Endothelial cell of umbilical vein (primary cell): ENCODE measurements around the gene NHP2. TPM values are rescaled to one million over a fixed set of nuclear protein-coding genes. Genes with fewer than 3 reads are reported as not detected.
"Not testable (repeated sequence)": the region's sequence is repeated elsewhere in the genome, so short reads cannot be mapped to it uniquely, and the experiment has no call there.

Experiments
- BruUV-seq: library from RNA; stranded (reverse); fragments of 400-500 nt; replicated peaks from 2 replicates; lab custom pipeline; 2021; lab: Mats Ljungman, UMichigan
- CTCF ChIA-PET: fragments of 300-600, 350-600 bp; sonication (Branson Sonifier 250); formaldehyde crosslinking; loops from one replicate; lab custom pipeline; 2021; ENCODE audit warnings: antibody characterized with exemption, inconsistent platforms; lab: Charles Lee
- POLR2A ChIA-PET: fragments of 300-600, 350-600 bp; sonication (Branson Sonifier 250); formaldehyde crosslinking; loops from one replicate; lab custom pipeline; 2021; ENCODE audit warnings: antibody characterized with exemption, inconsistent platforms; lab: Charles Lee
- DNase-seq: peaks from one replicate; pipeline ENCODE4 v3.0.0-alpha.2; 2011; ENCODE audit warnings: low read depth, low spot score
- FAIRE-seq: peaks from 2 replicates; lab custom pipeline; 2011; peaks lifted over from hg19 to GRCh38; lab: Jason Lieb, UNC
- H2AFZ ChIP-seq: 2 replicates; pipeline ENCODE4 v1.6.0; 2012; ENCODE audit warnings: low read depth, low read length, control low read depth, inconsistent platforms
- H3K27ac ChIP-seq: 2 replicates; pipeline ENCODE4 v1.5.1; 2011; ENCODE audit warnings: low read depth, mild to moderate bottlenecking, control low read depth, low read length, moderate library complexity; ENCODE audit not compliant: insufficient read depth
- H3K27me3 ChIP-seq, 2 experiments: 2 replicates each; pipeline versions ENCODE4 v1.6.0 to v1.6.1; 2011; ENCODE audit warnings: low read length in 2 of 2, mixed read lengths in 1 of 2; ENCODE audit not compliant: control insufficient read depth in 2 of 2, insufficient read depth in 2 of 2
- H3K36me3 ChIP-seq, 2 experiments: 2 replicates in 1 of 2; 3 replicates in 1 of 2; pipeline ENCODE4 v1.5.1; 2011; ENCODE audit warnings: low read length in 2 of 2, mild to moderate bottlenecking in 1 of 2, moderate library complexity in 1 of 2; ENCODE audit not compliant: control insufficient read depth in 2 of 2, insufficient read depth in 2 of 2; ENCODE audit errors: extremely low read depth in 1 of 2
- H3K4me1 ChIP-seq: 3 replicates; pipeline ENCODE4 v1.5.1; 2011; ENCODE audit warnings: mild to moderate bottlenecking, low read length; ENCODE audit not compliant: control insufficient read depth, insufficient read depth; ENCODE audit errors: extremely low read depth
- H3K4me2 ChIP-seq: 2 replicates; pipeline ENCODE4 v1.6.1; 2011; ENCODE audit warnings: low read length, control low read depth, mixed read lengths; ENCODE audit not compliant: insufficient read depth
- H3K4me3 ChIP-seq, 3 experiments: fragments of 200-600 bp in 1 of 3; sonication (generic), shearing (Covaris generic) in 1 of 3; replicated peaks in 1 of 3; 2 replicates each; pipeline ENCODE4 v1.5.1; 2011 to 2016; ENCODE audit warnings: control low read depth in 3 of 3, low read length in 3 of 3, mild to moderate bottlenecking in 2 of 3, inconsistent platforms in 1 of 3, low read depth in 1 of 3, moderate library complexity in 1 of 3; ENCODE audit not compliant: insufficient read depth in 1 of 3
- H3K79me2 ChIP-seq: 2 replicates; pipeline ENCODE4 v1.6.0; 2012; ENCODE audit warnings: low read length, inconsistent platforms; ENCODE audit not compliant: control insufficient read depth, insufficient read depth
- H3K9ac ChIP-seq: replicated peaks from 2 replicates; pipeline ENCODE3; 2011; ENCODE audit warnings: low read length, control low read depth; ENCODE audit not compliant: insufficient read depth; ENCODE audit errors: extremely low read depth
- H3K9me1 ChIP-seq: replicated peaks from 3 replicates; pipeline ENCODE4 v1.6.0; 2011; ENCODE audit warnings: mild to moderate bottlenecking, low read length; ENCODE audit not compliant: control insufficient read depth, insufficient read depth; ENCODE audit errors: extremely low read depth
- H3K9me3 ChIP-seq: replicated peaks from 2 replicates; pipeline ENCODE4 v1.5.1; 2012; ENCODE audit warnings: low read length, inconsistent platforms; ENCODE audit not compliant: control insufficient read depth, insufficient read depth
- H4K20me1 ChIP-seq: replicated peaks from 2 replicates; pipeline ENCODE3; 2011; ENCODE audit warnings: mild to moderate bottlenecking, low read length; ENCODE audit not compliant: control insufficient read depth, insufficient read depth; ENCODE audit errors: extremely low read depth
- EZH2 ChIP-seq: IDR thresholded peaks from 2 replicates; pipeline ENCODE4 v1.6.1; 2012; ENCODE audit warnings: borderline replicate concordance, low read depth, mild to moderate bottlenecking, moderate library complexity, low read length, inconsistent platforms; ENCODE audit not compliant: severe bottlenecking
- FOS ChIP-seq: IDR thresholded peaks from 2 replicates; pipeline ENCODE4 v1.6.1; 2011; ENCODE audit warnings: mild to moderate bottlenecking, low read length, moderate library complexity, borderline replicate concordance; ENCODE audit not compliant: insufficient read depth
- GATA2 ChIP-seq: IDR thresholded peaks from 2 replicates; pipeline ENCODE4 v1.7.0; 2011; ENCODE audit warnings: low read depth, mild to moderate bottlenecking, moderate library complexity, mixed read lengths, low read length; ENCODE audit not compliant: insufficient read length, insufficient read depth
- MYC ChIP-seq: IDR thresholded peaks from one replicate; pipeline ENCODE4 v1.6.1; 2011; ENCODE audit warnings: mild to moderate bottlenecking, low read depth, low read length
- POLR2AphosphoS5 ChIP-seq: IDR thresholded peaks from 2 replicates; pipeline ENCODE4 v1.6.1; 2012; ENCODE audit warnings: low read depth, mild to moderate bottlenecking, control low read depth, low read length, moderate library complexity; ENCODE audit not compliant: insufficient read depth
- dilution Hi-C: fragments of 300-500 bp; cut with MboI; formaldehyde crosslinking; loops from one replicate; pipeline ENCODE4 v1.15.0; 2019; ENCODE audit warnings: low sequenced_read_pairs; ENCODE audit not compliant: extremely low pct_ligation_motif_present
- intact Hi-C: fragments of 100-400 bp; cut with micrococcal nuclease; formaldehyde crosslinking; loops from one replicate; pipeline ENCODE4 v1.10.0; 2022
- polyA plus RNA-seq, 4 experiments: library from polyadenylated mRNA; depleted of rRNA in 3 of 4; stranded (reverse) in 3 of 4; unstranded in 1 of 4; fragments of >200 nt; gene quantifications; 2 replicates each; pipeline versions ENCODE4 v1.2.1 to v1.2.3, GENCODE V29; 2011 to 2012; ENCODE audit warnings: missing spikeins in 1 of 4
- total RNA-seq: library from RNA; stranded (reverse); gene quantifications from 2 replicates; pipeline ENCODE4 v1.2.3, GENCODE V29; 2021
- TF ChIP-seq, protein P1 (sequence below), 2 donors: IDR thresholded peaks; 1 replicate in 1 of 2; 2 replicates in 1 of 2; pipeline ENCODE4 v1.5.1; 2011; ENCODE audit warnings: low read length in 2 of 2, mild to moderate bottlenecking in 2 of 2, moderate library complexity in 2 of 2, control low read depth in 1 of 2, inconsistent platforms in 1 of 2, low read depth in 1 of 2; ENCODE audit not compliant: insufficient read depth in 1 of 2; ENCODE audit errors: extremely low read depth in 1 of 2
- TF ChIP-seq, protein P2 (sequence below): IDR thresholded peaks from 2 replicates; pipeline ENCODE4 v1.6.1; 2011; ENCODE audit not compliant: insufficient read depth, insufficient read length

Gene NHP2
- total and polyA plus RNA-seq, 2 donors (not counting 3 experiments of a cell fraction or from before 2014, with no cell fraction given) = 205 to 220 TPM

DNA sequence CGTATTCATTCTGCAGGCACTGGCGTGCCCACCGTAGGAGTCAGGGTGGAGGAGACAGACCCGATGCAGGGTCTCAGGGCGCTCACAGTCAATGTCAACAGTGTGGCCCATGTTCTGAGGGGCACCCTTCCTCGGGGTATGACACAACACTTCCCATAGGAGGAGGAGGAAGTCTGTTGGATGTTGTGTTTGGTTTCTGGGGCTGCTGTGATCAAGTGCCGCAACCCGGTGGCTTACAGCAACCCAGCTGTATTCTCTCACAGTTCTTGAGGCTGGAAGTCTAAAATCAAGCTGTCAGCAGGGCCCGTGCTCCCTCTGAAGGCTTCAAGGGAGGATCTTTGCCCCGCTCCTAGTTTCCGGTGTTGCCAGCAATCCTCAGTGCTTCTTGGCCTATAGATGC lies 45.0 kb upstream of the NHP2 start:
- no peaks in the 10 kb centered on the region for H4K20me1 ChIP-seq
- H3K36me3 ChIP-seq = no peaks in the 10 kb centered on the region
- no peaks in the 10 kb centered on the region for H3K9me1 ChIP-seq
- dilution Hi-C loops = no loop called here
- DNase-seq (no peak), FAIRE-seq (no peak)
- H3K9me3 ChIP-seq = no peaks in the 10 kb centered on the region
- no peak overlapping the region for H3K4me3 ChIP-seq
- no peak overlapping the region for H3K4me2 ChIP-seq
- intact Hi-C loops = no loop called here
- H2AFZ ChIP-seq = no peak overlapping the region
- POLR2A ChIA-PET = no interaction called here
- H3K4me1 ChIP-seq = peaks cover under 1% of the 10 kb centered on the region
- no peak overlapping the region for H3K9ac ChIP-seq
- peaks cover 3 to 9% of the 10 kb centered on the region in 2 experiments for H3K27me3 ChIP-seq
- no TSS peak for BruUV-seq
- H3K79me2 ChIP-seq = peaks cover under 1% of the 10 kb centered on the region
- no peak overlapping the region for H3K27ac ChIP-seq
- TF ChIP-seq EZH2 (no peak), FOS (no peak), MYC (no peak), POLR2AphosphoS5 (no peak), GATA2 (no peak)
- TF ChIP-seq, protein P1, sequence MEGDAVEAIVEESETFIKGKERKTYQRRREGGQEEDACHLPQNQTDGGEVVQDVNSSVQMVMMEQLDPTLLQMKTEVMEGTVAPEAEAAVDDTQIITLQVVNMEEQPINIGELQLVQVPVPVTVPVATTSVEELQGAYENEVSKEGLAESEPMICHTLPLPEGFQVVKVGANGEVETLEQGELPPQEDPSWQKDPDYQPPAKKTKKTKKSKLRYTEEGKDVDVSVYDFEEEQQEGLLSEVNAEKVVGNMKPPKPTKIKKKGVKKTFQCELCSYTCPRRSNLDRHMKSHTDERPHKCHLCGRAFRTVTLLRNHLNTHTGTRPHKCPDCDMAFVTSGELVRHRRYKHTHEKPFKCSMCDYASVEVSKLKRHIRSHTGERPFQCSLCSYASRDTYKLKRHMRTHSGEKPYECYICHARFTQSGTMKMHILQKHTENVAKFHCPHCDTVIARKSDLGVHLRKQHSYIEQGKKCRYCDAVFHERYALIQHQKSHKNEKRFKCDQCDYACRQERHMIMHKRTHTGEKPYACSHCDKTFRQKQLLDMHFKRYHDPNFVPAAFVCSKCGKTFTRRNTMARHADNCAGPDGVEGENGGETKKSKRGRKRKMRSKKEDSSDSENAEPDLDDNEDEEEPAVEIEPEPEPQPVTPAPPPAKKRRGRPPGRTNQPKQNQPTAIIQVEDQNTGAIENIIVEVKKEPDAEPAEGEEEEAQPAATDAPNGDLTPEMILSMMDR (IDR thresholded peaks at IDR 0.05; ENCODE audit: extremely low read depth in 1 of 2, insufficient read depth in 1 of 2, low read depth in 1 of 2, low read length in 2 of 2) = no peak
- TF ChIP-seq, protein P2, sequence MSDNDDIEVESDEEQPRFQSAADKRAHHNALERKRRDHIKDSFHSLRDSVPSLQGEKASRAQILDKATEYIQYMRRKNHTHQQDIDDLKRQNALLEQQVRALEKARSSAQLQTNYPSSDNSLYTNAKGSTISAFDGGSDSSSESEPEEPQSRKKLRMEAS = no peak
- CTCF ChIA-PET = interaction anchor here (0.7 to 1.0 kb wide), 2 partner anchors 123 to 130 kb away, joined by 3 to 5 read pairs; no protein-coding TSS in a partner anchor

DNA sequence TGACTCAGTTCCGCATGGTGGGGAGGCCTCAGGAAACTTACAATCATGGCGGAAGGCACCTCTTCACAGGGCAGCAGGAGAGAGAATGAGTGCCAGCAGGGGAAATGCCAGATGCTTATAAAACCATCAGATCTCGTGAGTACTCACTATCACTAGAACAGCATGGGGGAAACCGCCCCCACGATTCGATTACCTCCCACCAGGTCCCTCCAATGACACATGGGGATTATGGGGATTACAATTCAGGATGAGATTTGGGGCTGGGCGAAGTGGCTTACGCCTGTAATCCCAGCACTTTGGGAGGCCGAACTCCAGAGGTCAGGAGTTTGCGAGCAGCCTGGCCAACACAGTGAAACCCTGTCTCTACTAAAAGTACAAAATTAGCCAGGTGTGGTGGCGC lies 44.5 kb upstream of the NHP2 start:
- H2AFZ ChIP-seq, H3K79me2 ChIP-seq, H3K4me2 ChIP-seq, intact Hi-C loops, H3K9ac ChIP-seq, DNase-seq, dilution Hi-C loops, FAIRE-seq, POLR2A ChIA-PET, H3K9me1 ChIP-seq, H4K20me1 ChIP-seq, H3K36me3 ChIP-seq, H3K4me1 ChIP-seq, H3K9me3 ChIP-seq, H3K4me3 ChIP-seq, H3K27ac ChIP-seq, BruUV-seq: not testable (repeated sequence)
- CTCF ChIA-PET = interaction anchor here (0.7 to 1.5 kb wide), 3 partner anchors 16 to 130 kb away, joined by 3 to 5 read pairs (median 4); no protein-coding TSS in a partner anchor
- peaks cover 3 to 12% of the 10 kb centered on the region in 2 experiments for H3K27me3 ChIP-seq
